Neuron (in vitro differentiated cells): ENCODE data around the gene CD164.
A peak's percentile ranks its signal among the peaks of the same experiment; 100 is the strongest.

Experiments
- H2AFZ ChIP-seq: one replicate; pipeline ENCODE4 v1.6.1; 2013; ENCODE audit warnings: low read depth, mild to moderate bottlenecking, inconsistent platforms, low read length, moderate library complexity
- H3K27me3 ChIP-seq: one replicate; pipeline ENCODE4 v1.6.1; 2013; ENCODE audit warnings: low read length; ENCODE audit not compliant: insufficient read depth
- H3K36me3 ChIP-seq: one replicate; pipeline ENCODE4 v1.6.1; 2013; ENCODE audit warnings: low read length; ENCODE audit not compliant: insufficient read depth
- H3K4me1 ChIP-seq: one replicate; pipeline ENCODE4 v1.6.1; 2013; ENCODE audit warnings: low read length; ENCODE audit not compliant: insufficient read depth
- H3K4me3 ChIP-seq: 2 replicates; pipeline ENCODE4 v1.5.1; 2013; ENCODE audit warnings: mild to moderate bottlenecking, low read length, moderate library complexity
- H3K9me3 ChIP-seq: one replicate; pipeline ENCODE4 v1.6.1; 2013; ENCODE audit warnings: low read length

Gene CD164

GRCh38 chr6:109381747-109382575 lies at the start of gene CD164:
TSS of gene CD164 (minus strand) at chr6:109382467. CDS start at chr6:109382378, 89 bp downstream.
- H3K27me3 ChIP-seq, result no peaks in the 10 kb centered on the region
- peak within 1 kb of the TSS; percentile 82 for H3K4me3 ChIP-seq
- H2AFZ ChIP-seq, result peak within 1 kb of the TSS; percentile 79
- peaks cover 19% of the 10 kb centered on the region for H3K36me3 ChIP-seq
- H3K9me3 ChIP-seq, result no peaks in the 10 kb centered on the region
- H3K4me1 ChIP-seq, result peaks cover 23% of the 10 kb centered on the region

- H3K36me3 ChIP-seq, result no peaks in the 10 kb centered on the region
- no peak overlapping the region for H2AFZ ChIP-seq
- H3K4me1 ChIP-seq, result no peaks in the 10 kb centered on the region
- no peaks in the 10 kb centered on the region for H3K27me3 ChIP-seq
- H3K9me3 ChIP-seq, result no peaks in the 10 kb centered on the region
- no peak overlapping the region for H3K4me3 ChIP-seq
Measured at GRCh38 chr6:109429496-109429895, 47.2 kb upstream of the CD164 start.

GRCh38 chr6:109428889-109429477 lies 46.7 kb upstream of the CD164 start:
- no peak overlapping the region for H2AFZ ChIP-seq
- no peaks in the 10 kb centered on the region for H3K9me3 ChIP-seq
- H3K27me3 ChIP-seq, result no peaks in the 10 kb centered on the region
- H3K4me1 ChIP-seq, result no peaks in the 10 kb centered on the region
- H3K4me3 ChIP-seq, result no peak overlapping the region
- H3K36me3 ChIP-seq, result no peaks in the 10 kb centered on the region

GRCh38 chr6:109424946-109425345 lies 42.7 kb upstream of the CD164 start:
- no peaks in the 10 kb centered on the region for H3K36me3 ChIP-seq
- no peaks in the 10 kb centered on the region for H3K27me3 ChIP-seq
- no peaks in the 10 kb centered on the region for H3K9me3 ChIP-seq
- H2AFZ ChIP-seq, result no peak overlapping the region
- H3K4me1 ChIP-seq, result no peaks in the 10 kb centered on the region
- no peak overlapping the region for H3K4me3 ChIP-seq

- no peaks in the 10 kb centered on the region for H3K4me1 ChIP-seq
- no peak overlapping the region for H2AFZ ChIP-seq
- no peaks in the 10 kb centered on the region for H3K9me3 ChIP-seq
- H3K27me3 ChIP-seq, result no peaks in the 10 kb centered on the region
- no peak overlapping the region for H3K4me3 ChIP-seq
- H3K36me3 ChIP-seq, result no peaks in the 10 kb centered on the region
Measured at GRCh38 chr6:109421184-109421583, 38.9 kb upstream of the CD164 start.

GRCh38 chr6:109420751-109421150 lies 38.5 kb upstream of the CD164 start:
- Histone ChIP-seq H3K36me3 (no peaks in the 10 kb centered on the region), H3K4me3 (no peak overlapping the region), H3K4me1 (no peaks in the 10 kb centered on the region), H2AFZ (no peak overlapping the region), H3K9me3 (no peaks in the 10 kb centered on the region), H3K27me3 (no peaks in the 10 kb centered on the region)

GRCh38 chr6:109417646-109418045 lies 35.4 kb upstream of the CD164 start:
- Histone ChIP-seq H2AFZ (no peak overlapping the region), H3K4me1 (no peaks in the 10 kb centered on the region), H3K9me3 (no peaks in the 10 kb centered on the region), H3K36me3 (no peaks in the 10 kb centered on the region), H3K4me3 (no peak overlapping the region), H3K27me3 (no peaks in the 10 kb centered on the region)

- no peaks in the 10 kb centered on the region for H3K9me3 ChIP-seq
- no peak overlapping the region for H2AFZ ChIP-seq
- H3K27me3 ChIP-seq, result no peaks in the 10 kb centered on the region
- no peaks in the 10 kb centered on the region for H3K36me3 ChIP-seq
- no peaks in the 10 kb centered on the region for H3K4me1 ChIP-seq
- no peak overlapping the region for H3K4me3 ChIP-seq
Measured at GRCh38 chr6:109411034-109411433, 28.8 kb upstream of the CD164 start.

- Histone ChIP-seq H3K4me3 (no peak overlapping the region), H3K4me1 (no peaks in the 10 kb centered on the region), H3K36me3 (no peaks in the 10 kb centered on the region), H3K9me3 (no peaks in the 10 kb centered on the region), H3K27me3 (no peaks in the 10 kb centered on the region), H2AFZ (no peak overlapping the region)
Measured at GRCh38 chr6:109406196-109406595, 23.9 kb upstream of the CD164 start.

- no peak overlapping the region for H2AFZ ChIP-seq
- no peaks in the 10 kb centered on the region for H3K27me3 ChIP-seq
- H3K36me3 ChIP-seq, result no peaks in the 10 kb centered on the region
- H3K4me1 ChIP-seq, result no peaks in the 10 kb centered on the region
- H3K4me3 ChIP-seq, result no peak overlapping the region
- H3K9me3 ChIP-seq, result no peaks in the 10 kb centered on the region
Measured at GRCh38 chr6:109397020-109397419, 14.8 kb upstream of the CD164 start.

GRCh38 chr6:109396046-109396718 lies 13.9 kb upstream of the CD164 start:
- Histone ChIP-seq H3K36me3 (no peaks in the 10 kb centered on the region), H3K27me3 (no peaks in the 10 kb centered on the region), H3K4me1 (no peaks in the 10 kb centered on the region), H3K4me3 (no peak overlapping the region), H2AFZ (no peak overlapping the region), H3K9me3 (no peaks in the 10 kb centered on the region)

GRCh38 chr6:109393886-109394281 lies 11.6 kb upstream of the CD164 start:
- Histone ChIP-seq H3K4me1 (no peaks in the 10 kb centered on the region), H3K27me3 (no peaks in the 10 kb centered on the region), H2AFZ (no peak overlapping the region), H3K9me3 (no peaks in the 10 kb centered on the region), H3K36me3 (no peaks in the 10 kb centered on the region), H3K4me3 (no peak overlapping the region)

GRCh38 chr6:109393157-109393885 lies 11.1 kb upstream of the CD164 start:
- Histone ChIP-seq H3K9me3 (no peaks in the 10 kb centered on the region), H3K4me3 (no peak overlapping the region), H3K27me3 (no peaks in the 10 kb centered on the region), H2AFZ (no peak overlapping the region), H3K4me1 (no peaks in the 10 kb centered on the region), H3K36me3 (no peaks in the 10 kb centered on the region)
